Erythroblast (primary cell): Measurements from ENCODE around the gene KDM1A.

Experiments
- GATA1 ChIP-seq: IDR thresholded peaks from 2 replicates; pipeline ENCODE4 v1.6.1; 2011; ENCODE audit warnings: low read depth, mild to moderate bottlenecking, control low read depth, low read length, moderate library complexity
- POLR2A ChIP-seq: IDR thresholded peaks from 2 replicates; pipeline ENCODE4 v1.6.1; 2011; ENCODE audit warnings: mild to moderate bottlenecking, low read length

DNA sequence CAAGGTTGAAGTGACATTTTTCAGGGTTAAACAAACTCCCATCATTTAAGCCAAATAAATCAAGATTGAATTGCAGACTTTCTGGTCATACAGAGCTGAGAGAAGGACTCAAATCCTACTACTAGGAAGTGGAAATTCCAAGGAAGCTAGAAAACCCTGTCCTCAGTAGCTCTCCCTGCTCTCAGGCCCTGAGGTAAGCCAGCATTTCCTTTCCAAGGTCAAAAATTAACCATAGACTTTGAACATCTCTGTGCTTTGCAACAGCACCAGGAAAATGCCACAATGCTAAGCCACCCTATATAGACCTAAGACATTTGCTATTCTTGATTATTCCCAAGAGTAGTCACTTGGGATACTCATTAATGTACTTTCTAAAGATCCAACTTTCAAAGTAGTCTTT, 104.3 kb downstream of the KDM1A start:
- TF ChIP-seq POLR2A, result no peak
- no peak for TF ChIP-seq GATA1
